GM21390 (cell line): ENCODE data around the gene MRPL24.

Experiments
- ATAC-seq: cut with Tn5 transposase; IDR thresholded peaks from one replicate; pipeline ENCODE4 v1.9.1; 2021; ENCODE audit not compliant: unreplicated experiment

MRPL24 gene

DNA sequence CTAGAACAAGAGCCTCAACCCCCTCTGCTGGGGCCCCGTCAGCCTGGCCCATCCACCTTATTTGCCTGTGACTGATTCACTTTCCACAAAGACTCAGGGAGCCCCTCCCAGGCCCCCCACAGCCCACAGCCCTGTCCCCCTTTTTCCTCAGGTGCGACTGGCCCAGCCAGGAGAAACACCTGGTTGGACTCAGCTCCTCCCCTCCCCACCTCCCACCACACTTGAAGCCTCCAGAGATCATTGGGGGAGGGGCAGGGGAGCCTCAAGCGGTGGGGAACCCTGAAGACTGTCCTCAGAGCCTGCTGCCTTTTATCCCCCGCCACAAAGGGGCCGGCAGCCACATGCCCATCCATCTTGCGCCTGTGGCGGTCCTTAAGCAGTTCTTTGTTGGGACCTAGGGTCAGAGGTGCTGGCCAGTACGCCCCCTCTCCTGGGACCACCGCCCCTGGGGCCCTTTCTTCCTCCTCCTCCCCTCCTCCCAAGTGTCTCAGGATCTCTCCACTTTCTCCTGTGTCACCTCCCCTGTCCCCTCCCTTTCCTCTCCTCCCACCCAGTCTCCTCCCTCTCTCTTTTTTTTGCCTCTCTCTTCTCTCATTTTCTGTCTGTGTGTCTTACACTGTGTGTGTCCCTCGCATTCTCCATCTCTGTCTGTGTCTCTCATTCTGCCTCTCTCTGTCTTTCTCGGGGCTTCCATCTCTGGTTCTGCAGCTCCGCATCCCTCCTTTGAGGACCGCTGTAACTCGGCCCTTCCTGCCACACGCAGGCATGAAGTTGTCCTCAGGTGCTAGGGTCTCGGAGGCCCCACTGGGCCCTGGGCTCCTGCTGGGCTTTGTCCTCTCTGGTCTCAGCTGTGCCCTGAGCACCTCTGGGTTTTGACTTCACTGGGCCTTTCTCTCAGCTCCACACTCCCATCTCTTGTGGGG lies 47.7 kb downstream of the MRPL24 start:
- ATAC-seq: no peak

DNA sequence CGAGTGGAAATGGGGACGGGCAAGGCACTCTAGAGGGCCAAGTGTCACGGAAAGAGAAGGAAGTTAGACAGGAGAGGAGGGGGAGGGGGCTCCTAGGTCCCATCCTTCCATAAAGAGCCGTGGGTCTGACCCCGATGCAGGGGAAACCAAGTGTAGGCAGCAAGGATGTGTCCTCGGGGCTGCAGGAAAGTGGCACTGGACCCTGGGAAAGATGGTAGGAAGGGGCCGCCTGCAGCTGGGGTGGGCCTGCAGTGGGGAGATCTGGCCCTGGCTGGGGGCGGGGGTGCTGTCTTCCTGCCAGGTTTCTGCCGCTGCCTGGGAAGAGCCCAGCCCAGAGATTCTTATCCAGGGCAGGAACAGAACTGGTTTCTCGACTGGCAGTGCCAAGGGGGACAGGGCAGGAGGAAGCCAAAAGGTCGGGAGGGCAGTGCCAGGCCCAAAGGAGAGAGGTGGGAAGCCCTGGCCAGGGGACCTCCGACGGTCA lies 48.4 kb downstream of the MRPL24 start:
- no peak for ATAC-seq

- no peak for ATAC-seq
Measured at GRCh38 chr1:156691665-156692440, 49.0 kb downstream of the MRPL24 start.

GRCh38 chr1:156691191-156691590 lies 49.7 kb downstream of the MRPL24 start:
- ATAC-seq: no peak

GRCh38 chr1:156690675-156691036 lies 50.2 kb downstream of the MRPL24 start:
- no peak for ATAC-seq

DNA sequence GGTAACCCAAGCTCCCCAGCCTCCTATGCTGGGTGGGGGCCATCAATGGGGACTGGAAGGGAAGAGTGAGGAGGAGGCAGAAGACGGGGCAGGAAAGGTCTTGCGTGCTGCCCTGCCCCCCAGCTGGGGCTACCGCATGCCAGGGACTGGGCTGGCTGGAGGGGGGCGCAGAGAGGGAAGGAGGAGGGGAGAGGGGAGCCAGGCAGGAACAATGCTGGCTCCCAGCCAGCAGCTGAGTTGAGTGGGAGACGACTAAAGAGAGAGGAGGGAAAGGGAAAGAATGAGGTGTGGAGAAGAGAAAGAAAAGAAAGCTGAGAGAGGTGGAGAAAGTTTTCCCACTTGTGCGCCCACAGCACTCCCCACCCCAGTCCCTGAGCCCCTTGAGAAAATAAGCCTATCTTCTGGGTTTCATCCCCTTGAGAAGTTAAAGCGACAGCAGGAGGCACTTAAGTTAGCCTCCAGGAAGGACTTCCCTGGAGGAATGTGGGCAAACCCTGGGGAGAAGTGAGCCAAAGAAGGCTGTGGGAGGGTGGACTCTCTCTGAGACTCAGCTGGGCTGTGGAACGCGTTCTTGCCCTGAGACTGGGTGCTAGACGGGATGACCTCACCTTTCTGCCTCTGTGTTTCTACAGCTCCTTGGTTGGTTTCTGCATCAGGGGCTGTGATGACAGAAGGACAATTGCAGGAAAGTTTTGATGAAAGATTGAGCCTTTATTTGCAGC lies 50.8 kb downstream of the MRPL24 start:
- no peak for ATAC-seq

DNA sequence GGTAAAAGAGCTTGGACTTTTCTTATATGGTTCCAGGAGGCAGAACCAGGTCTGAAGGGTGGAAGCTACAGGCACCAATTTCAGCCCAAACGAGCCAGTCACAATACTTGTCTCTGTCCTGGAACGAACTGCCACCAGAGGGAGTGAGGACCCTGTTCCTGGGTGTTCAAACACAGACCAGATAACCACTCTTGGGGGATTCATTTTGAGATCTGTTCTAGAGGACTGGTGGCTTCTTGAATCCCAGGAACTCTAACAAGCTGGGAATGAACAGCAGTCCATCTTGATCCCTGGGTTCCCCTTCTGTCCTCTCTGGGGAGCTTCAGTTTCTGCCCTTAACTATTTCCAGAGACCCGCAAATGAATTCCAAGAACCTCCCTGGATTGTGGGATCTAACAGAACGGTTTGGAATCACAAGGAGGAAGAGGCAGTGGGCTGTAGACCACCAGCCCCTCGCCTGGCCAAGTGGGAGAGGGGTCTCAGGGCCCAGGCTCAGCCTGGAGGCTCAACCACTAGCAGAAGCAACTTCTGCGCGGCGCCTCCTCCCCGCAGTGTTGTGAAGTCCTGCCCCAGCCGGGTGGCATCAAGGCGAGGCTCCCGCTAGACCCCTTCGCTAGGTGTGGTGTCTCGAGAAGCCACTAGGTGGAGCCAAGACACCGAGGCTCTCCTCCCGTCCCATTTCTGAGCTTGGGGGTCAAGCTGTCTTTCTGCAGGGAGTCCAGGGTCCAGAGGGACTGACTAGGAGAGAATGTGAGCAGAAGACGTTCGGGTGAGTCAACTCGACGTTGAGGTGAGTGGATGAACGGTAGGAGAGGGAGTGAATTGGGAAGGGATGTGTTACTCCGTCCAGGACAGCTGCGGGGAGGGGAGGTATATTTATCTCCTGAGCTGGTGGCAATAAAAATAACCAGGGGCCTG lies 51.6 kb downstream of the MRPL24 start:
- ATAC-seq: no peak
